ENCODE data around the gene CCN6.

CCN6 gene

GRCh38 chr6:112113431-112113830, 59.5 kb downstream of the CCN6 start:
- no peak for DNase-seq (ENCODE audit: low read depth in 2 of 2, low spot score in 1 of 2)

DNA sequence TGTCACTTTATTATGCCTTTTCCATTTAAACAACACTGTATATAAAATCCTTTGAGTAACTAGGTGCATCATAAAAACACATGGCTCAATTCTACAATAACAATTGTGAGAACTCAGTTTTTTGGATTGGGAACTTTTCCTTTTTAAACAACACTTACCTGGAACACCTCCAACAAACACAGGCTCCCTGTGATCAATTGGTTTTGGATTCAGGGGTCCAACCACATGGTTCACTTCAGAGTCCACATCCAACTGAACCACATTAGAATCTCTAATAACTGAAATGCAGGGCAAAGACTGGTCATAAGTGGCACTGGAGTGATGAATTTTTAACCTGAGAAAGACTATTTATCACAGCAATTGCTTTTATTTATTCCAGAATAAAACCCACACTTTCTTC, 60.0 kb downstream of the CCN6 start:
- no peak for DNase-seq (ENCODE audit: low read depth in 2 of 2, low spot score in 1 of 2)

GRCh38 chr6:112114577-112115223, 60.8 kb downstream of the CCN6 start:
- no peak for DNase-seq (ENCODE audit: low read depth in 2 of 2, low spot score in 1 of 2)

GRCh38 chr6:112116221-112116620, 62.3 kb downstream of the CCN6 start:
- DNase-seq (ENCODE audit: low read depth in 2 of 2, low spot score in 1 of 2), result no peak

GRCh38 chr6:112117554-112117953, 63.6 kb downstream of the CCN6 start:
- DNase-seq (ENCODE audit: low read depth in 2 of 2, low spot score in 1 of 2), result no peak

DNA sequence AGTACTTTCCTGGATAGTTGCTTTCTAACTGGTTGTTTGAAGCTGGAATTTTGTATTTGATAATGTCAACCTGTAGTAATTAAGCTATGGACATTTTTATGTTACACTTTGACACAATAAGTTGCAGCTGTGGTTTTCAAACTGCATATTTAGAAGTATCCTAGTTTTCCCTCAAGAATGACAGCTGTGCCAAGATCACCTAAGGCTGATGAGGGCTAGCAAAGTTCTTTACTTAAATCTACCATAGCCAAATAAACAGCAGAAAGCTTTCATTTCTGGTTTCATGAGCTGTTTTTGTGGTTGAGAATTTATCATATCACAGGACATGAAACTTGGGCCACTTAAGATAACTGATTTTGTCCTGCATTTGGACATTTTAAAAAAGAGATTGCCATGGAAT, 64.1 kb downstream of the CCN6 start:
- no peak for DNase-seq (ENCODE audit: low read depth in 2 of 2, low spot score in 1 of 2)
